Keratinocyte (primary cell): Measurements from ENCODE around the gene IGF1R. TPM values are rescaled to one million over a fixed set of nuclear protein-coding genes. Genes with fewer than 3 reads are reported as not detected.

Experiments
- DNase-seq: peaks from one replicate; pipeline ENCODE4 v3.0.0-alpha.2; 2011; ENCODE audit warnings: low read depth, missing footprints, low spot score
- FAIRE-seq: peaks from 2 replicates; lab custom pipeline; 2011; peaks lifted over from hg19 to GRCh38; lab: Jason Lieb, UNC
- H2AFZ ChIP-seq: 2 replicates; pipeline ENCODE4 v1.6.0; 2012; ENCODE audit warnings: low read length, control low read depth, inconsistent platforms; ENCODE audit not compliant: control insufficient read depth
- H3K27ac ChIP-seq: 2 replicates; pipeline ENCODE4 v1.5.1; 2011; ENCODE audit warnings: low read length; ENCODE audit not compliant: control insufficient read depth, insufficient read depth
- H3K27me3 ChIP-seq: 3 replicates; pipeline ENCODE4 v1.6.0; 2011; ENCODE audit warnings: low read length; ENCODE audit not compliant: control insufficient read depth, insufficient read depth; ENCODE audit errors: extremely low read depth
- H3K36me3 ChIP-seq, 2 experiments: 2 replicates in 1 of 2; 3 replicates in 1 of 2; pipeline ENCODE4 v1.5.1; 2011; ENCODE audit warnings: low read length in 2 of 2, mild to moderate bottlenecking in 1 of 2; ENCODE audit not compliant: control insufficient read depth in 2 of 2, insufficient read depth in 2 of 2; ENCODE audit errors: extremely low read depth in 1 of 2
- H3K4me1 ChIP-seq: 3 replicates; pipeline ENCODE4 v1.5.1; 2011; ENCODE audit warnings: low read length; ENCODE audit not compliant: control insufficient read depth, insufficient read depth; ENCODE audit errors: extremely low read depth
- H3K4me2 ChIP-seq: 3 replicates; pipeline ENCODE4 v1.6.0; 2011; ENCODE audit warnings: low read depth, low read length; ENCODE audit not compliant: control insufficient read depth, insufficient read depth; ENCODE audit errors: extremely low read depth
- H3K4me3 ChIP-seq, 3 experiments: fragments of 200-600 bp in 1 of 3; sonication (generic) in 1 of 3; 2 replicates in 2 of 3; 3 replicates in 1 of 3; pipeline ENCODE4 v1.5.1; 2011 to 2016; ENCODE audit warnings: low read length in 3 of 3, mild to moderate bottlenecking in 3 of 3, control low read depth in 2 of 3, inconsistent platforms in 1 of 3, low read depth in 1 of 3, mixed read lengths in 1 of 3, mixed run types in 1 of 3, moderate library complexity in 1 of 3; ENCODE audit not compliant: control insufficient read depth in 2 of 3, insufficient read depth in 2 of 3; ENCODE audit errors: extremely low read depth in 1 of 3
- H3K79me2 ChIP-seq: 2 replicates; pipeline ENCODE4 v1.6.0; 2012; ENCODE audit warnings: low read length; ENCODE audit not compliant: control insufficient read depth, insufficient read depth
- H3K9ac ChIP-seq: 3 replicates; pipeline ENCODE4 v1.6.0; 2011; ENCODE audit warnings: low read length; ENCODE audit not compliant: control insufficient read depth, insufficient read depth; ENCODE audit errors: extremely low read depth
- H3K9me1 ChIP-seq: 3 replicates; pipeline ENCODE4 v1.6.0; 2011; ENCODE audit warnings: low read length; ENCODE audit not compliant: control insufficient read depth, insufficient read depth; ENCODE audit errors: extremely low read depth
- H3K9me3 ChIP-seq: 2 replicates; pipeline ENCODE4 v1.5.1; 2012; ENCODE audit warnings: low read depth, low read length; ENCODE audit not compliant: control insufficient read depth
- H4K20me1 ChIP-seq: 3 replicates; pipeline ENCODE4 v1.6.0; 2011; ENCODE audit warnings: low read length; ENCODE audit not compliant: control insufficient read depth, insufficient read depth; ENCODE audit errors: extremely low read depth
- CTCF ChIP-seq, 3 experiments: IDR thresholded peaks in 1 of 3; conservative IDR thresholded peaks in 1 of 3; optimal IDR thresholded peaks in 1 of 3; 2 replicates in 2 of 3; 3 replicates in 1 of 3; pipeline versions ENCODE3 to v1.5.1; 2011; ENCODE audit warnings: low read length in 3 of 3, mild to moderate bottlenecking in 3 of 3, moderate library complexity in 2 of 3, control low read depth in 1 of 3, inconsistent platforms in 1 of 3; ENCODE audit not compliant: insufficient read depth in 2 of 3; ENCODE audit errors: extremely low read depth in 1 of 3
- EZH2 ChIP-seq: IDR thresholded peaks from one replicate; pipeline ENCODE4 v1.6.1; 2012; ENCODE audit warnings: inconsistent platforms, mild to moderate bottlenecking, low read length, moderate library complexity
- dilution Hi-C: fragments of 300-500 bp; cut with MboI; formaldehyde crosslinking; loops from one replicate; pipeline ENCODE4 v1.7.0; 2020; ENCODE audit warnings: low sequenced_read_pairs; ENCODE audit not compliant: extremely low pct_ligation_motif_present
- polyA plus RNA-seq, 5 experiments: library from polyadenylated mRNA; depleted of rRNA in 3 of 5; stranded (reverse) in 3 of 5; stranded (forward) in 1 of 5; unstranded in 1 of 5; fragments of >200 nt; gene quantifications; 1 replicate in 1 of 5; 2 replicates in 3 of 5; 3 replicates in 1 of 5; pipeline versions ENCODE4 v1.2.1 to v1.2.3, GENCODE V29; 2011 to 2012; ENCODE audit warnings: missing spikeins in 2 of 5, low read depth in 1 of 5, low replicate concordance in 1 of 5

Gene IGF1R
- polyA plus RNA-seq, 1 donor (not counting 4 experiments of a cell fraction or from before 2014, with no cell fraction given) = 14.5 TPM

DNA sequence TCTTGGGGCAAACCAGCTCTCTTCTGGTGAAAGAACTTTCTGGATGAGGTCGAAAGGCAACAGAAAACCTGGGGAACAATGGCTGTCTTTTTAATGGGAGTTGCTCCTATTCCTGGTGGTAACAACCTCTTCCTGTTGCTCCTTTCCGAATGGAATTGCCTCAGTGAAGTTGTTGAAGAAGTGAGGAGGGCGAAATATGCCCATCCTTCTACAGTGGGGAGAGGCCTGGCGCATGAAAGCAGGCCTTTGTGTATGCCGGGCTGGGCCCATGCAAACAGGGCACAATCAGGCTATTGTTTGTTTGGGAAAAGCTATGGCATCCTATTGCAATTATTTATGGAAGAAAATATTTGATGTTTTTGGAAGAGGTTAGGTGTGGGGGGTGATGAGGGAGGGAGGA, 166.9 kb downstream of the IGF1R start:
- H3K27me3 ChIP-seq = no peaks in the 10 kb centered on the region
- no peak overlapping the region for H2AFZ ChIP-seq
- no peaks in the 10 kb centered on the region for H3K9me3 ChIP-seq
- H3K36me3 ChIP-seq = peaks cover 5 to 10% of the 10 kb centered on the region in 2 experiments
- H4K20me1 ChIP-seq = no peaks in the 10 kb centered on the region
- H3K79me2 ChIP-seq = peaks cover 65% of the 10 kb centered on the region
- TF ChIP-seq CTCF (optimal IDR thresholded peaks at IDR 0.05 in 1 of 3, IDR thresholded peaks at IDR 0.05 in 1 of 3, conservative IDR thresholded peaks at IDR 0.05 in 1 of 3; ENCODE audit: extremely low read depth in 1 of 3, insufficient read depth in 2 of 3, low read length in 3 of 3) = no peak
- no peak for FAIRE-seq
- H3K27ac ChIP-seq = no peak overlapping the region
- no peak for DNase-seq
- no peaks in the 10 kb centered on the region for H3K9me1 ChIP-seq
- H3K9ac ChIP-seq = no peak overlapping the region
- H3K4me3 ChIP-seq = no peak overlapping the region
- no peaks in the 10 kb centered on the region for H3K4me1 ChIP-seq
- dilution Hi-C loops = no loop called here
- H3K4me2 ChIP-seq = no peak overlapping the region

- H3K36me3 ChIP-seq = peaks cover 4 to 10% of the 10 kb centered on the region in 2 experiments
- H3K4me3 ChIP-seq = no peak overlapping the region
- H3K4me2 ChIP-seq = no peak overlapping the region
- DNase-seq (no peak), FAIRE-seq (no peak)
- no peaks in the 10 kb centered on the region for H3K4me1 ChIP-seq
- H4K20me1 ChIP-seq = no peaks in the 10 kb centered on the region
- H2AFZ ChIP-seq = no peak overlapping the region
- H3K9me3 ChIP-seq = no peaks in the 10 kb centered on the region
- H3K79me2 ChIP-seq = peaks cover 74% of the 10 kb centered on the region
- H3K9ac ChIP-seq = no peak overlapping the region
- H3K9me1 ChIP-seq = no peaks in the 10 kb centered on the region
- TF ChIP-seq EZH2 (no peak), CTCF (optimal IDR thresholded peaks at IDR 0.05 in 1 of 3, IDR thresholded peaks at IDR 0.05 in 1 of 3, conservative IDR thresholded peaks at IDR 0.05 in 1 of 3; ENCODE audit: extremely low read depth in 1 of 3, insufficient read depth in 2 of 3, low read length in 3 of 3) (no peak)
- dilution Hi-C loops = no loop called here
- no peaks in the 10 kb centered on the region for H3K27me3 ChIP-seq
- H3K27ac ChIP-seq = no peak overlapping the region
These were observed 169.4 kb downstream of the IGF1R start for GRCh38 chr15:98817745-98818144.
